Measurements from ENCODE around the gene JAKMIP3. TPM values are rescaled to one million over a fixed set of nuclear protein-coding genes. Genes with fewer than 3 reads are reported as not detected.

JAKMIP3 gene
- total RNA-seq: under 1 TPM; 0.33 to 0.34 TPM

DNA sequence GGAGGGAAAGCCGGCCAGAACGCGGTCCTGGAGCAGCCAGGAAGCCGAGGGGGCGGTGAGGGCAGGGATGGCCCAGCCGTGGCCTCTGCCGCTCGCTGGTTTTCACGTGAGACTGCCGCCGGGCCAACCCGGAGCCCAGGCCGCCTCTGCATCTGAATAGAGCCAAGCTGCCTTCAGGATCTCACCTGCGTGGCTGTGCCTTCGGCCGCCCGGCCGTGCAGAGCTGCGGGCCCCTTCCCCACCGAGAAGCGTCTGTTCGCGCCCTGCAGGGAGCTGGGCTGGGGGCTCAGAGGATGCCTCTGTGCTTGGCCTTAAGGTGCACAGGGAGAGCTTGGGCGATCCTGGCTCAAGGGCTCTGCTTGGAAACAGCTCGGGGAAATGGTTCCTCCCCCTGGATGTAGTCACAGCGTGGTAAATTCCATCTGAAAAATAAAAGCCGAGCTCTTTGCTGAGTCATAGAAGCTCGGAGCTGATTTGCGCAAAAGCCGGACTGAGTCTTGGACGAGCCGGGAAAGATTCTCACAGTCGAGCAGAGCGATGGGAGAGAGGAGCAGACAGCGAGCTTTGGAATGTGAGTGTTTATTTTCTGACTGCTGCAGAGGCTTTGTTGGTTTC is at the start of gene JAKMIP3:
TSS of gene JAKMIP3 (plus strand) at position 456 of the 615 bp plus-strand sequence. CDS start 38,863 bp downstream, outside the sequence.

Other genes starting within 250 kb of the JAKMIP3 start
- 10 to 100 TPM; 26.8 to 28.6 TPM for gene PPP2R2D, start 164.9 kb upstream of the JAKMIP3 start, total RNA-seq
- gene BNIP3, start 84.0 kb upstream of the JAKMIP3 start, total RNA-seq: 10 to 100 TPM; 46.0 to 54.7 TPM
- 10 to 100 TPM in 1 of 2 donors, 1 to 10 TPM in 1; 9.0 to 10.3 TPM for gene DPYSL4, start 121.0 kb downstream of the JAKMIP3 start, total RNA-seq
- 10 to 100 TPM; 11.0 to 14.3 TPM for gene STK32C, start 242.0 kb downstream of the JAKMIP3 start, total RNA-seq

Measured in melanocyte of skin (primary cell).